H1 (cell line): ENCODE measurements around the gene AKR1C8. TPM values are rescaled to one million over a fixed set of nuclear protein-coding genes. Genes with fewer than 3 reads are reported as not detected.

Experiments
- CTCF ChIA-PET: fragments of 300-600 bp; sonication (Branson Sonifier 250); formaldehyde crosslinking; loops from one replicate; lab custom pipeline; 2021; ENCODE audit not compliant: partially characterized antibody; lab: Charles Lee
- POLR2A ChIA-PET: fragments of 300-600 bp; sonication (Branson Sonifier 250); formaldehyde crosslinking; loops from one replicate; lab custom pipeline; 2021; ENCODE audit warnings: inconsistent platforms; ENCODE audit not compliant: partially characterized antibody; lab: Charles Lee
- DNase-seq, 2 experiments: peaks; one replicate each; pipeline versions ENCODE4 v3.0.0 to v3.0.0-alpha.2; 2010 to 2022; ENCODE audit warnings: low spot score in 2 of 2, low read depth in 1 of 2, mixed read lengths in 1 of 2
- FAIRE-seq: peaks from 2 replicates; lab custom pipeline; 2011; peaks lifted over from hg19 to GRCh38; lab: Jason Lieb, UNC
- H2AFZ ChIP-seq: 2 replicates; pipeline ENCODE4 v1.8.1; 2012; ENCODE audit warnings: low read length, inconsistent platforms
- H2AK5ac ChIP-seq: 2 replicates; pipeline ENCODE4 v1.6.1; 2013; ENCODE audit warnings: low read depth, low read length
- H2BK120ac ChIP-seq: replicated peaks from 2 replicates; pipeline ENCODE3; 2013; ENCODE audit warnings: low read depth, low read length, inconsistent platforms
- H2BK12ac ChIP-seq: 2 replicates; pipeline ENCODE4 v1.6.1; 2013; ENCODE audit warnings: low read depth, low read length
- H2BK15ac ChIP-seq: 2 replicates; pipeline ENCODE4 v1.6.1; 2013; ENCODE audit warnings: low read length
- H2BK20ac ChIP-seq: 2 replicates; pipeline ENCODE4 v1.6.1; 2013; ENCODE audit warnings: low read length
- H2BK5ac ChIP-seq: 2 replicates; pipeline ENCODE4 v1.6.1; 2013; ENCODE audit warnings: low read depth, low read length
- H3K14ac ChIP-seq: 2 replicates; pipeline ENCODE4 v1.6.1; 2013; ENCODE audit warnings: inconsistent platforms; ENCODE audit not compliant: insufficient read length
- H3K18ac ChIP-seq: 2 replicates; pipeline ENCODE4 v1.6.1; 2013; ENCODE audit warnings: low read length; ENCODE audit errors: extremely low read depth
- H3K23ac ChIP-seq: 2 replicates; pipeline ENCODE4 v1.6.1; 2013; ENCODE audit warnings: inconsistent platforms; ENCODE audit not compliant: insufficient read length
- H3K23me2 ChIP-seq: 2 replicates; pipeline ENCODE4 v1.6.1; 2013; ENCODE audit warnings: low read depth, low read length
- H3K27ac ChIP-seq: 2 replicates; pipeline ENCODE4 v1.6.1; 2011; ENCODE audit warnings: low read depth, low read length, inconsistent platforms
- H3K27me3 ChIP-seq, 4 experiments: replicated peaks in 1 of 4; 1 replicate in 1 of 4; 2 replicates in 3 of 4; pipeline versions ENCODE4 v1.6.1 to v1.8.1; 2011 to 2013; ENCODE audit warnings: low read length in 3 of 4, mild to moderate bottlenecking in 3 of 4, inconsistent platforms in 2 of 4, mixed read lengths in 2 of 4, moderate library complexity in 1 of 4; ENCODE audit not compliant: control insufficient read depth in 3 of 4, insufficient read depth in 3 of 4; ENCODE audit errors: extremely low read depth in 1 of 4
- H3K36me3 ChIP-seq, 4 experiments: 2 replicates each; pipeline versions ENCODE4 v1.6.1 to v1.8.1; 2011 to 2013; ENCODE audit warnings: mild to moderate bottlenecking in 4 of 4, low read length in 3 of 4, moderate library complexity in 2 of 4, control low read depth in 1 of 4, inconsistent platforms in 1 of 4; ENCODE audit not compliant: insufficient read depth in 4 of 4, control insufficient read depth in 2 of 4
- H3K4ac ChIP-seq: replicated peaks from 2 replicates; pipeline ENCODE3; 2013; ENCODE audit warnings: low read length, low read depth, mixed read lengths, inconsistent platforms; ENCODE audit not compliant: insufficient read length
- H3K4me1 ChIP-seq, 4 experiments: replicated peaks in 1 of 4; 1 replicate in 1 of 4; 2 replicates in 3 of 4; pipeline versions ENCODE4 v1.6.1 to v1.8.1; 2011 to 2013; ENCODE audit warnings: low read length in 3 of 4, inconsistent platforms in 2 of 4, mixed read lengths in 1 of 4; ENCODE audit not compliant: insufficient read depth in 4 of 4, control insufficient read depth in 3 of 4
- H3K4me2 ChIP-seq, 2 experiments: 2 replicates each; pipeline versions ENCODE4 v1.6.1 to v1.8.1; 2011 to 2013; ENCODE audit warnings: low read depth in 2 of 2, low read length in 2 of 2, control low read depth in 1 of 2, inconsistent platforms in 1 of 2, mild to moderate bottlenecking in 1 of 2; ENCODE audit not compliant: insufficient read depth in 1 of 2
- H3K4me3 ChIP-seq, 4 experiments: fragments of 200-600, 300-600 bp in 1 of 4; sonication (generic), shearing (Covaris generic), sonication (Bioruptor Twin) in 1 of 4; 2 replicates each; pipeline versions ENCODE4 v1.5.1 to v1.8.1; 2011 to 2016; ENCODE audit warnings: low read length in 4 of 4, low read depth in 3 of 4, control low read depth in 2 of 4, inconsistent platforms in 2 of 4, mild to moderate bottlenecking in 2 of 4, mixed read lengths in 1 of 4, moderate library complexity in 1 of 4; ENCODE audit not compliant: insufficient read depth in 2 of 4; ENCODE audit errors: extremely low read depth in 1 of 4
- H3K56ac ChIP-seq: replicated peaks from 2 replicates; pipeline ENCODE3; 2013; ENCODE audit warnings: low read depth, mild to moderate bottlenecking, mixed read lengths, low read length, inconsistent platforms; ENCODE audit not compliant: insufficient read length
- H3K79me1 ChIP-seq: 2 replicates; pipeline ENCODE4 v1.6.1; 2013; ENCODE audit warnings: low read depth, low read length, control low read depth
- H3K79me2 ChIP-seq, 2 experiments: 2 replicates each; pipeline versions ENCODE4 v1.6.1 to v1.8.1; 2012 to 2013; ENCODE audit warnings: low read length in 2 of 2, mild to moderate bottlenecking in 2 of 2, inconsistent platforms in 1 of 2; ENCODE audit not compliant: insufficient read depth in 2 of 2, control insufficient read depth in 1 of 2
- H3K9ac ChIP-seq, 4 experiments: replicated peaks in 1 of 4; 1 replicate in 1 of 4; 2 replicates in 3 of 4; pipeline versions ENCODE4 v1.6.1 to v1.8.1; 2011 to 2013; ENCODE audit warnings: low read depth in 3 of 4, low read length in 3 of 4, control low read depth in 2 of 4, mild to moderate bottlenecking in 2 of 4, moderate library complexity in 2 of 4, inconsistent platforms in 1 of 4; ENCODE audit errors: extremely low read depth in 1 of 4
- H3K9me3 ChIP-seq, 2 experiments: 2 replicates each; pipeline versions ENCODE4 v1.6.1 to v1.8.1; 2012 to 2013; ENCODE audit warnings: mild to moderate bottlenecking in 2 of 2, moderate library complexity in 2 of 2, control low read depth in 1 of 2, inconsistent platforms in 1 of 2, low read depth in 1 of 2, low read length in 1 of 2, mixed read lengths in 1 of 2; ENCODE audit not compliant: insufficient read depth in 2 of 2
- H4K20me1 ChIP-seq, 2 experiments: replicated peaks in 1 of 2; 2 replicates each; pipeline versions ENCODE3 to v1.8.1; 2011 to 2013; ENCODE audit warnings: inconsistent platforms in 2 of 2, low read length in 2 of 2, mild to moderate bottlenecking in 1 of 2; ENCODE audit not compliant: insufficient read depth in 2 of 2, control insufficient read depth in 1 of 2
- H4K5ac ChIP-seq: 2 replicates; pipeline ENCODE4 v1.6.1; 2013; ENCODE audit warnings: low read length, low read depth, mixed read lengths, inconsistent platforms; ENCODE audit not compliant: insufficient read length
- H4K8ac ChIP-seq: 2 replicates; pipeline ENCODE4 v1.8.0; 2013; ENCODE audit warnings: mild to moderate bottlenecking, moderate library complexity, low read length, inconsistent platforms; ENCODE audit not compliant: insufficient read depth; ENCODE audit errors: extremely low read depth
- H4K91ac ChIP-seq: replicated peaks from 2 replicates; pipeline ENCODE3; 2013; ENCODE audit warnings: low read length, mixed read lengths, inconsistent platforms; ENCODE audit not compliant: insufficient read length
- BCL11A ChIP-seq, 2 experiments: IDR thresholded peaks; one replicate each; pipeline ENCODE4 v1.6.1; 2011; ENCODE audit warnings: low read depth in 2 of 2, low read length in 2 of 2, mild to moderate bottlenecking in 2 of 2
- EP300 ChIP-seq, 2 experiments: IDR thresholded peaks; 1 replicate in 1 of 2; 2 replicates in 1 of 2; pipeline ENCODE4 v1.6.1; 2011 to 2012; ENCODE audit warnings: low read depth in 2 of 2, low read length in 2 of 2, mild to moderate bottlenecking in 2 of 2, borderline replicate concordance in 1 of 2, inconsistent platforms in 1 of 2, moderate library complexity in 1 of 2
- POU5F1 ChIP-seq: IDR thresholded peaks from 2 replicates; pipeline ENCODE4 v1.6.1; 2011; ENCODE audit warnings: low read depth, mild to moderate bottlenecking, low read length, moderate library complexity
- WGBS, 2 experiments: shearing (Covaris generic) in 1 of 2; methylation state at CpG; one replicate each; pipeline versions ENCODE4 v1.1.6 to v1.1.7; 2013 to 2015; ENCODE audit warnings: low lambda C conversion rate in 2 of 2, mixed read lengths in 2 of 2, inconsistent platforms in 1 of 2, low coverage in 1 of 2, missing lambda C conversion rate in 1 of 2; ENCODE audit not compliant: insufficient replicate concordance in 2 of 2, insufficient coverage in 1 of 2, insufficient read length in 1 of 2; ENCODE audit errors: extremely low coverage in 1 of 2, missing lambda C conversion rate in 1 of 2; 5-methylcytosine and 5-hydroxymethylcytosine counted together
- polyA plus RNA-seq, 7 experiments: library from polyadenylated mRNA; depleted of rRNA in 3 of 7; stranded (reverse) in 5 of 7; unstranded in 2 of 7; fragments of >200 nt in 5 of 7; fragments of 200-250 nt in 2 of 7; gene quantifications; 1 replicate in 5 of 7; 2 replicates in 1 of 7; 4 replicates in 1 of 7; pipeline versions ENCODE4 v1.2.1 to v1.2.3, GENCODE V29; 2011 to 2013; ENCODE audit warnings: missing spikeins in 2 of 7, mixed read lengths in 2 of 7
- total RNA-seq: library from RNA; stranded (reverse); fragmentation: NEBNext Ultra II Directional; extraction: Animal tissue kit (Norgen Biotek cat#: 25700); gene quantifications from 2 replicates; pipeline ENCODE4 v1.2.1, GENCODE V29; 2021

AKR1C8 gene
- total and polyA plus RNA-seq, 2 of the 8 experiments (the other 6 are each of a cell fraction or from before 2014, with no cell fraction given) = not detected

DNA sequence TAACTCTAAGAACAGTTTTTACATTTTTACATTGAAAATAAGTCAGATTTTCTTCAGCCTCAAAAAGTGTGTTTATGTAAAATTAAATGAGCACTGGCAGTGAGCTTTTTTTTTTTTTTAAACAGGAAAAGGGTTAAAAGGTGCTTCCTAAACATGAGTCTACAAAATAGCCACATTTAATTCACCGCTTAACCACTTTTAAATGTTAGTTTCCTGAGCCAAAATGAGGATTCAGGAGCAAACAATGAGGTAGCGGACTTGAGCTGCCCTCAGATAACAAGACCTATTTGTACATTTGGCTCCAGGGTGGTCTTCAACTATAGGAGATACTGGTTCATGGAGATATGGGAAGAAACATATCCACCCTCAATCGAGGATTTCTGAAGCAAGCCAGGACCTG is 67.9 kb downstream of the AKR1C8 start:
- no peaks in the 10 kb centered on the region for H4K20me1 ChIP-seq
- H3K9ac ChIP-seq = no peak overlapping the region
- H3K56ac ChIP-seq = no peak overlapping the region
- no peak for TF ChIP-seq POU5F1
- TF ChIP-seq EP300 (IDR thresholded peaks at IDR 0.05; ENCODE audit: borderline replicate concordance in 1 of 2, low read depth in 2 of 2, low read length in 2 of 2) = no peak
- TF ChIP-seq BCL11A (IDR thresholded peaks at IDR 0.05; ENCODE audit: low read depth in 2 of 2, low read length in 2 of 2) = no peak
- H3K23ac ChIP-seq = no peak overlapping the region
- no peak overlapping the region for H3K4me2 ChIP-seq
- ChIA-PET POLR2A (no interaction called here), CTCF (no interaction called here)
- H4K91ac ChIP-seq = no peak overlapping the region
- H2BK20ac ChIP-seq = no peak overlapping the region
- no peaks in the 10 kb centered on the region for H3K27me3 ChIP-seq
- H2AFZ ChIP-seq = no peak overlapping the region
- no peak overlapping the region for H3K4me3 ChIP-seq
- no peaks in the 10 kb centered on the region for H3K23me2 ChIP-seq
- H3K36me3 ChIP-seq = no peaks in the 10 kb centered on the region
- no peak overlapping the region for H2BK15ac ChIP-seq
- H3K79me1 ChIP-seq = no peaks in the 10 kb centered on the region
- no peak overlapping the region for H3K4ac ChIP-seq
- H2BK5ac ChIP-seq = no peak overlapping the region
- peaks cover 22 to 28% of the 10 kb centered on the region in 2 experiments; a peak in 3 of 4 replicates for H3K9me3 ChIP-seq
- no peaks in the 10 kb centered on the region for H3K79me2 ChIP-seq
- H4K8ac ChIP-seq = no peak overlapping the region
- no peak for DNase-seq
- 89% methylated on average over 3 of the region's 3 CpGs; no CpG with 5 or more reads in 1 of the 2 experiments for WGBS, 2 experiments
- H2AK5ac ChIP-seq = no peak overlapping the region
- FAIRE-seq = no peak
- no peak overlapping the region for H3K14ac ChIP-seq
- no peak overlapping the region for H3K18ac ChIP-seq
- H3K4me1 ChIP-seq = no peaks in the 10 kb centered on the region
- no peak overlapping the region for H2BK12ac ChIP-seq
- no peak overlapping the region for H2BK120ac ChIP-seq
- no peak overlapping the region for H4K5ac ChIP-seq
- H3K27ac ChIP-seq = no peak overlapping the region
